HS-5 (cell line): ENCODE results near the gene EOMES.

ENCODE experiments used
- DNase-seq: peaks from one replicate; pipeline ENCODE4 v3.0.0-alpha.2; 2012; ENCODE audit warnings: low read depth

Gene EOMES

GRCh38 chr3:27680517-27681246 lies 41.4 kb downstream of the EOMES start:
- no peak for DNase-seq

- DNase-seq = no peak
Observed at GRCh38 chr3:27679691-27680090, 42.4 kb downstream of the EOMES start.

GRCh38 chr3:27678234-27678633 lies 43.9 kb downstream of the EOMES start:
- DNase-seq = no peak

DNA sequence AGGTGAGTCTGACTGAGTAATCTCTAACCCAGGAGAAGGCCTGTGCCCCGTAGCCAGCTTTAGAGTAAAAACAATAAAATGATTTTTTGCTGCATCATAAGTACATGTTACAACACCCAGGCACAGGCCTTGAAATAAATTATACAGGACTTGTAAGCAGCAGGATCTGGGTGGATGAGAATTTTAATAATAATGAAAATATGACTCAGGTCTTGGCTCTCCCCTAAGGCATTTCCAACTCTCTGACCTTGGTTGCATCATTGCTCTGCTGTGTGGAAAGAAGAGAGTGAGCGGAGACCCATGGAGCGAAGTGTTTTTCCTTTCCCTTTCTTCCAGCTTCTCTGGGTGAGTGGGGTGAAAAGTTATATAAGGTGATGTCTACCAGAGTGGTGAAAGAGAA lies 44.6 kb downstream of the EOMES start:
- peak; percentile 92 for DNase-seq

DNA sequence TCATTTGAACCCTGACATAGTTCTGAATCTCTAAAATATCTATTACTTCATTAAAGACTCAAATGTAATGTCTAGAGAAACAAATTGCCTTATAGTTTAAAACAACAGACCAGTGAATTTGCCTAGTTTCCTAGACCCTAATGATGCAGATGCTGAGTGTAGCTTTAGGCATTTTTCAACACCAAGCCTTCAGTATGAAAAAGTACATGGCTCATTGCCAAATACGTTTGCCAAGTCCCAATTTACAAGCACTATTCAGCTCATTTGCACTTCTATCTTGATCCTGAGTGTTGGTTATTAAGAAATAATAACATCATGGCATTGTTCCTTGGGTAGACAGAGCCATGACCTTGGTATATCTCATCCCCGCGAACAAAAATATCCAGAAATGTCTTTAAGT lies 46.8 kb downstream of the EOMES start:
- no peak for DNase-seq

- no peak for DNase-seq
Observed at GRCh38 chr3:27673701-27674100, 48.4 kb downstream of the EOMES start.

DNA sequence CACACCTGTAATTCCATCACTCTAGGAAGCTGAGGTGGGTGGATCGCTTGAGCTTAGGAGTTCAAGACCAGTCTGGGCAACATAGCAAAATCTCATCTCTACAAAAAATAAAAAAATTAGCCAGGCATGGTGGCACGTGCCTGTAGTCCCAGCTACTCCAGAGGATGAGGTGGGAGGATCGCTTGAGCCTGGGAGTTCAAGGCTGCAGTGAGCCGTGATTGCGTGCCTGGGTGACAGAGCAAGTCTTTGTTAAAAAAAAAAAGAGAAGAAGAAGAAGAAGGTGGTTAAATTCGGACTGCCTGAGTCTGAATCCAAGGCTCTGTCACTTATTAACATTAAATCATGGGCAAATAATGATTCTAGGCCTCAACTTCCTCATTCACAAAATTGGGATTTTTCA lies 51.0 kb downstream of the EOMES start:
- no peak for DNase-seq

DNA sequence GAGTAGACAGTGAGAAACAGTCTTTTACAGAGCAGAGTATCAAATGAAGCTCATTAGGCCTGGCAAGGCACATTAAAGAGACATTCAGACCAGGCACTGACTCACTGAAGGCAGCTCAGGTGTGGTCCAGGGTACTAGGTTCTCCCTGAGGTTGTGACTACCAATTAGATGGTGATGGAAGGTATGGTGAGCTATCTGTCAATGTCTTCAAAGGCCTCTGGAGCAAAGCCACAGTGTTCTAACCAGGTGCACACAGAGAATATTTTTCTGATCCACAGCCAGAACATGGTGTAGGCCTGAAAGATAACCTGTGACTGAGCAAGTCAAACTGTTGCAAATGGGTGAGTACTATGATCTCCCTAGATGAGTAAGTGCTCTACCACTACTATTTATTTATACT lies 51.5 kb downstream of the EOMES start:
- no peak for DNase-seq

DNA sequence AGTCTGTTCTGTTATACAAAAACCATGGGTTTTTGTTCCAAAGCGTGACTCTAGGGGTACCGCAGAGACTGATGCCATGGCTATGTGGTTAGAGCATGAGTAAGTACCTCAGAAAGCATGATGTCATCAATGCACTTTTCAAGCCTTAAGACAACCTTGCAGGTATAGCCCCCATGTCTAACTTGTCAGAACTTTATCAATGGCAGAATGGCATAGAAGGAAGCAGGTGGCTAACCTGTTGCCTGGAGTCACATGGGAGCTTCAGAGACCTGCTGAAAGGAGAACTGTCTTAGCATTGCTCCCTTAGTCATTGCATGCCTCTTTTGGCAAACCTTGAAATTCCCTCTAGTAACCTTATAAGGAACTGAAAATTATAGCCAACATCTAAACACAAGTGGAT lies 52.5 kb downstream of the EOMES start:
- no peak for DNase-seq

DNA sequence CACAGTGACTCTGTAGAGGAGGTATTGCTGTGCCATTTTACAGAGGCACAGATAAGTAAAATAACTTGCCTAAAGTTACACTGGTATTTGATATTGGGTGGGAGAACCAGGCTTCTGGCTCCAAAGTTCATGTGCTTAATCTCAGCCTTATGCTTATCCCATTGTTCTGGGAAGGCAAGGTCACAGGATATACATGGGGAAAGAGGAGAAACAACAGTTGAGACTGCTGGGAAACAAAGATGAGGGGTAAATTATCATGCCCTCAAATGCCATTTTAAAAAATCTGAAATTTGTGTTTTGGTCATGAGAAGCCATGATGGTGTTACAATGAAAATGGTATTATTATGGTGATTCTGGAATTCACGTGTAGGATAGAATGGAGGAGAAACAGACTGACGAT lies 54.4 kb downstream of the EOMES start:
- DNase-seq = no peak

GRCh38 chr3:27666708-27667107 lies 55.4 kb downstream of the EOMES start:
- DNase-seq = no peak

GRCh38 chr3:27666272-27666671 lies 55.9 kb downstream of the EOMES start:
- DNase-seq = no peak
